HCT116 (cell line): ENCODE results near the gene HPDL. TPM values are rescaled to one million over a fixed set of nuclear protein-coding genes. Genes with fewer than 3 reads are reported as not detected.
A peak's percentile ranks its signal among the peaks of the same experiment; 100 is the strongest.

ENCODE experiments used
- ATAC-seq: fragments of 200-7000 bp; cut with Tn5 transposase; 2 replicates; pipeline ENCODE4 v1.9.1; 2020; ENCODE audit warnings: mild to moderate bottlenecking, moderate library complexity
- Bru-seq: library from RNA; stranded (reverse); fragments of 400-500 nt; gene quantifications from one replicate; lab custom pipeline; 2021; lab: Mats Ljungman, UMichigan
- BruChase-seq, 2 experiments: library from RNA; stranded (reverse); fragments of 400-500 nt; gene quantifications; one replicate each; lab custom pipeline; 2021; lab: Mats Ljungman, UMichigan
- BruUV-seq: library from RNA; stranded (reverse); fragments of 400-500 nt; replicated peaks from 2 replicates; lab custom pipeline; 2021; lab: Mats Ljungman, UMichigan
- CTCF ChIA-PET: fragments of 300-600 bp; sonication (Branson Sonifier 250); formaldehyde crosslinking; loops from one replicate; lab custom pipeline; 2021; ENCODE audit warnings: antibody characterized with exemption; lab: Charles Lee
- POLR2A ChIA-PET: fragments of 300-600, 350-600 bp; sonication (Branson Sonifier 250); formaldehyde crosslinking; loops from one replicate; lab custom pipeline; 2021; ENCODE audit warnings: antibody characterized with exemption; lab: Charles Lee
- RAD21 ChIA-PET, 2 experiments: fragments of 300-600 bp; sonication (Branson Sonifier 250); formaldehyde crosslinking; loops; one replicate each; lab custom pipeline; 2023; ENCODE audit warnings: low total read pairs in 2 of 2; ENCODE audit not compliant: uncharacterized antibody in 2 of 2, unreplicated experiment in 2 of 2, low non-redundant PET in 1 of 2; lab: Charles Lee
- DNase-seq: peaks from one replicate; pipeline ENCODE4 v3.0.0-alpha.2; 2010; ENCODE audit warnings: low read depth, low spot score
- H2AFZ ChIP-seq: fragments of 200-600 bp; shearing (Covaris generic), sonication (generic); 2 replicates; pipeline ENCODE4 v1.6.1; 2017; ENCODE audit warnings: low read depth, mixed run types, mixed read lengths, antibody characterized with exemption, low read length; ENCODE audit not compliant: poor library complexity, severe bottlenecking
- H3K27ac ChIP-seq: 2 replicates; pipeline ENCODE4 v1.5.1; 2012; ENCODE audit warnings: low read depth, low read length
- H3K27me3 ChIP-seq: fragments of 200-600 bp; sonication (generic); 2 replicates; pipeline ENCODE4 v1.6.1; 2016; ENCODE audit warnings: mixed run types, low read length, mixed read lengths; ENCODE audit not compliant: insufficient read depth
- H3K36me3 ChIP-seq, 2 experiments: fragments of 200-500 bp in 1 of 2; fragments of 200-600 bp in 1 of 2; sonication (Bioruptor generic) in 1 of 2; sonication (generic) in 1 of 2; 2 replicates each; pipeline versions ENCODE4 v1.5.1 to v1.6.1; 2014 to 2016; ENCODE audit warnings: low read length in 2 of 2, inconsistent platforms in 1 of 2, mixed read lengths in 1 of 2, mixed run types in 1 of 2; ENCODE audit not compliant: insufficient read depth in 2 of 2, control insufficient read depth in 1 of 2
- H3K4me1 ChIP-seq, 2 experiments: fragments of 200-600 bp in 1 of 2; sonication (generic) in 1 of 2; 2 replicates each; pipeline versions ENCODE4 v1.5.1 to v1.6.1; 2012 to 2017; ENCODE audit warnings: low read length in 2 of 2, inconsistent platforms in 1 of 2, mild to moderate bottlenecking in 1 of 2, mixed read lengths in 1 of 2, mixed run types in 1 of 2, moderate library complexity in 1 of 2; ENCODE audit not compliant: insufficient read depth in 2 of 2, control insufficient read depth in 1 of 2
- H3K4me2 ChIP-seq: fragments of 200-600 bp; sonication (generic); 2 replicates; pipeline ENCODE4 v1.6.1; 2017; ENCODE audit warnings: mixed run types, low read length, mixed read lengths
- H3K4me3 ChIP-seq, 2 experiments: fragments of 200-600 bp in 1 of 2; sonication (generic) in 1 of 2; replicated peaks in 1 of 2; 2 replicates each; pipeline ENCODE4 v1.5.1; 2011 to 2016; ENCODE audit warnings: low read length in 2 of 2, control low read depth in 1 of 2, low read depth in 1 of 2, mild to moderate bottlenecking in 1 of 2, mixed read lengths in 1 of 2, mixed run types in 1 of 2
- H3K79me2 ChIP-seq: fragments of 200-600 bp; sonication (generic); 2 replicates; pipeline ENCODE4 v1.6.1; 2017; ENCODE audit warnings: mild to moderate bottlenecking, mixed run types, low read length, moderate library complexity, mixed read lengths; ENCODE audit not compliant: insufficient read depth
- H3K9ac ChIP-seq: fragments of 200-600 bp; sonication (generic); 2 replicates; pipeline ENCODE4 v1.6.1; 2016; ENCODE audit warnings: low read length, mixed read lengths
- H3K9me2 ChIP-seq: fragments of 200-600 bp; sonication (generic), shearing (Covaris generic); 2 replicates; pipeline ENCODE4 v1.6.1; 2017; ENCODE audit warnings: mixed run types, mild to moderate bottlenecking, moderate library complexity; ENCODE audit not compliant: insufficient read depth
- H3K9me3 ChIP-seq, 2 experiments: fragments of 200-500 bp in 1 of 2; fragments of 200-600 bp in 1 of 2; sonication (Bioruptor generic) in 1 of 2; sonication (generic) in 1 of 2; 2 replicates each; pipeline ENCODE4 v1.6.1; 2014 to 2017; ENCODE audit warnings: low read length in 2 of 2, mixed read lengths in 2 of 2, inconsistent platforms in 1 of 2, low read depth in 1 of 2, mild to moderate bottlenecking in 1 of 2, mixed run types in 1 of 2, moderate library complexity in 1 of 2; ENCODE audit not compliant: control insufficient read depth in 1 of 2, insufficient read depth in 1 of 2
- H4K20me1 ChIP-seq: fragments of 200-600 bp; sonication (generic), shearing (Covaris generic); 2 replicates; pipeline ENCODE4 v1.6.1; 2017; ENCODE audit warnings: mixed run types, mild to moderate bottlenecking, moderate library complexity; ENCODE audit not compliant: insufficient read depth
- CBX3 ChIP-seq: IDR thresholded peaks from 2 replicates; pipeline ENCODE4 v1.6.1; 2012; ENCODE audit warnings: low read depth
- CEBPB ChIP-seq: IDR thresholded peaks from 2 replicates; pipeline ENCODE4 v1.6.1; 2012; ENCODE audit warnings: low read depth
- EGR1 ChIP-seq: IDR thresholded peaks from 2 replicates; pipeline ENCODE4 v1.6.1; 2012; ENCODE audit warnings: low read depth
- ELF1 ChIP-seq: IDR thresholded peaks from 2 replicates; pipeline ENCODE4 v1.6.1; 2012; ENCODE audit warnings: low read depth, borderline replicate concordance
- EZH2 ChIP-seq: fragments of 200-600 bp; sonication (generic); IDR thresholded peaks from 2 replicates; pipeline ENCODE4 v1.6.1; 2017; ENCODE audit warnings: antibody characterized with exemption, mixed run types
- EZH2phosphoT487 ChIP-seq: fragments of 200-600 bp; IDR thresholded peaks from 2 replicates; pipeline ENCODE4 v1.6.1; 2018; ENCODE audit warnings: antibody characterized with exemption, borderline replicate concordance
- FOSL1 ChIP-seq: IDR thresholded peaks from 2 replicates; pipeline ENCODE4 v1.6.1; 2012; ENCODE audit warnings: low read depth
- JUND ChIP-seq: IDR thresholded peaks from 2 replicates; pipeline ENCODE4 v1.6.1; 2012
- POLR2A ChIP-seq: IDR thresholded peaks from 2 replicates; pipeline ENCODE4 v1.7.0; 2011; ENCODE audit warnings: borderline replicate concordance; ENCODE audit not compliant: insufficient read depth, insufficient read length; ENCODE audit errors: extremely low read depth
- RAD21 ChIP-seq: IDR thresholded peaks from 2 replicates; pipeline ENCODE4 v1.6.1; 2012; ENCODE audit warnings: low read depth, mild to moderate bottlenecking
- SIN3A ChIP-seq: IDR thresholded peaks from 2 replicates; pipeline ENCODE4 v1.6.1; 2012; ENCODE audit warnings: low read depth
- SP1 ChIP-seq: IDR thresholded peaks from 2 replicates; pipeline ENCODE4 v1.6.1; 2012; ENCODE audit warnings: low read depth
- SRF ChIP-seq: IDR thresholded peaks from 2 replicates; pipeline ENCODE4 v1.6.1; 2012; ENCODE audit warnings: low read depth
- YY1 ChIP-seq: IDR thresholded peaks from 2 replicates; pipeline ENCODE4 v1.6.1; 2011; ENCODE audit warnings: low read length, low read depth, moderate library complexity, mild to moderate bottlenecking; ENCODE audit not compliant: insufficient replicate concordance; ENCODE audit errors: extremely low read depth
- ZNF274 ChIP-seq: fragments of 200-500 bp; sonication (Bioruptor generic); IDR thresholded peaks from 2 replicates; pipeline ENCODE4 v1.6.1; 2014; ENCODE audit warnings: mild to moderate bottlenecking, low read depth, low read length, inconsistent platforms
- intact Hi-C: fragments of 100-400 bp; cut with micrococcal nuclease; formaldehyde crosslinking; loops from 2 replicates; pipeline ENCODE4 v1.10.0; 2022
- long read RNA-seq: library from polyadenylated mRNA; unstranded; transcript quantifications from one replicate; pipeline ENCODE4 v2.0.0, GENCODE V29; 2021; ENCODE audit not compliant: unreplicated experiment
- polyA plus RNA-seq: library from polyadenylated mRNA; unstranded; fragments of >200 nt; gene quantifications from 2 replicates; pipeline ENCODE4 v1.2.1, GENCODE V29; 2012; ENCODE audit warnings: missing spikeins
- total RNA-seq: library from RNA; stranded (reverse); gene quantifications from one replicate; pipeline ENCODE4 v1.2.1, GENCODE V29; 2021; ENCODE audit not compliant: unreplicated experiment
- TF ChIP-seq, protein P1 (sequence below): IDR thresholded peaks from 2 replicates; pipeline ENCODE4 v1.6.1; 2011; ENCODE audit warnings: mild to moderate bottlenecking, low read length, moderate library complexity; ENCODE audit not compliant: insufficient replicate concordance; ENCODE audit errors: extremely low read depth
- TF ChIP-seq, protein P2 (sequence below), 3 experiments: fragments of 200-600 bp in 1 of 3; sonication (generic) in 1 of 3; IDR thresholded peaks in 2 of 3; conservative IDR thresholded peaks in 1 of 3; 2 replicates each; pipeline ENCODE4 v1.5.1; 2012 to 2017; ENCODE audit warnings: low read depth in 2 of 3, low read length in 2 of 3, antibody characterized with exemption in 1 of 3, borderline replicate concordance in 1 of 3, control low read depth in 1 of 3, mild to moderate bottlenecking in 1 of 3, mixed read lengths in 1 of 3, mixed run types in 1 of 3, moderate library complexity in 1 of 3; ENCODE audit not compliant: insufficient read depth in 1 of 3
- TF ChIP-seq, protein P3 (sequence below): IDR thresholded peaks from 2 replicates; pipeline ENCODE4 v1.6.1; 2012; ENCODE audit warnings: low read depth

The HPDL gene
- total RNA-seq (not detected), Bru-seq, nascent RNA (not detected), BruChase-seq, experiment 1, labeled RNA remaining after a 6-hour chase (not detected), BruChase-seq, experiment 2, labeled RNA remaining after a 2-hour chase (not detected)
- polyA plus RNA-seq, result 0.31 and 0.42 TPM in 2 replicates
- long read RNA-seq, result 0 reads

GRCh38 chr1:45326627-45327623 is at the start of gene HPDL:
TSS of gene HPDL (plus strand) at chr1:45326895. CDS start at chr1:45327149, 254 bp downstream.
- Histone ChIP-seq H3K36me3 (peaks cover 0 to 5% of the 10 kb centered on the region in 2 experiments; a peak in 1 of 4 replicates), H3K9me2 (no peaks in the 10 kb centered on the region), H3K27ac (no peak within 1 kb of the TSS), H3K4me1 (peaks cover 0 to 7% of the 10 kb centered on the region in 2 experiments; a peak in 2 of 4 replicates), H3K4me3 (no peak within 1 kb of the TSS), H3K9ac (no peak within 1 kb of the TSS), H3K4me2 (no peak within 1 kb of the TSS), H3K79me2 (no peaks in the 10 kb centered on the region), H3K9me3 (no peaks in the 10 kb centered on the region), H3K27me3 (no peaks in the 10 kb centered on the region), H4K20me1 (no peaks in the 10 kb centered on the region), H2AFZ (no peak within 1 kb of the TSS)
- ChIA-PET RAD21 (no interaction called here), POLR2A (interaction anchor here (0.6 to 1.3 kb wide), 2 partner anchors 13 to 23 kb away, joined by 3 read pairs; partner anchors contain the start of genes MUTYH and TOE1), CTCF (no interaction called here)
- DNase-seq, result no peak
- 0 out of 2 replicates have a peak, but pooled peaks have one; percentile 18 for ATAC-seq
- BruUV-seq, result no TSS peak
- TF ChIP-seq CBX3 (no peak), FOSL1 (no peak), JUND (no peak), YY1 (no peak), ZNF274 (no peak), EGR1 (no peak), RAD21 (no peak), SIN3A (no peak), POLR2A (no peak), CEBPB (no peak), EZH2phosphoT487 (no peak), EZH2 (no peak), ELF1 (no peak), SRF (no peak), SP1 (no peak)
- TF ChIP-seq, protein P1, sequence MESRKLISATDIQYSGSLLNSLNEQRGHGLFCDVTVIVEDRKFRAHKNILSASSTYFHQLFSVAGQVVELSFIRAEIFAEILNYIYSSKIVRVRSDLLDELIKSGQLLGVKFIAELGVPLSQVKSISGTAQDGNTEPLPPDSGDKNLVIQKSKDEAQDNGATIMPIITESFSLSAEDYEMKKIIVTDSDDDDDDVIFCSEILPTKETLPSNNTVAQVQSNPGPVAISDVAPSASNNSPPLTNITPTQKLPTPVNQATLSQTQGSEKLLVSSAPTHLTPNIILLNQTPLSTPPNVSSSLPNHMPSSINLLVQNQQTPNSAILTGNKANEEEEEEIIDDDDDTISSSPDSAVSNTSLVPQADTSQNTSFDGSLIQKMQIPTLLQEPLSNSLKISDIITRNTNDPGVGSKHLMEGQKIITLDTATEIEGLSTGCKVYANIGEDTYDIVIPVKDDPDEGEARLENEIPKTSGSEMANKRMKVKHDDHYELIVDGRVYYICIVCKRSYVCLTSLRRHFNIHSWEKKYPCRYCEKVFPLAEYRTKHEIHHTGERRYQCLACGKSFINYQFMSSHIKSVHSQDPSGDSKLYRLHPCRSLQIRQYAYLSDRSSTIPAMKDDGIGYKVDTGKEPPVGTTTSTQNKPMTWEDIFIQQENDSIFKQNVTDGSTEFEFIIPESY, result no peak
- TF ChIP-seq, protein P2, sequence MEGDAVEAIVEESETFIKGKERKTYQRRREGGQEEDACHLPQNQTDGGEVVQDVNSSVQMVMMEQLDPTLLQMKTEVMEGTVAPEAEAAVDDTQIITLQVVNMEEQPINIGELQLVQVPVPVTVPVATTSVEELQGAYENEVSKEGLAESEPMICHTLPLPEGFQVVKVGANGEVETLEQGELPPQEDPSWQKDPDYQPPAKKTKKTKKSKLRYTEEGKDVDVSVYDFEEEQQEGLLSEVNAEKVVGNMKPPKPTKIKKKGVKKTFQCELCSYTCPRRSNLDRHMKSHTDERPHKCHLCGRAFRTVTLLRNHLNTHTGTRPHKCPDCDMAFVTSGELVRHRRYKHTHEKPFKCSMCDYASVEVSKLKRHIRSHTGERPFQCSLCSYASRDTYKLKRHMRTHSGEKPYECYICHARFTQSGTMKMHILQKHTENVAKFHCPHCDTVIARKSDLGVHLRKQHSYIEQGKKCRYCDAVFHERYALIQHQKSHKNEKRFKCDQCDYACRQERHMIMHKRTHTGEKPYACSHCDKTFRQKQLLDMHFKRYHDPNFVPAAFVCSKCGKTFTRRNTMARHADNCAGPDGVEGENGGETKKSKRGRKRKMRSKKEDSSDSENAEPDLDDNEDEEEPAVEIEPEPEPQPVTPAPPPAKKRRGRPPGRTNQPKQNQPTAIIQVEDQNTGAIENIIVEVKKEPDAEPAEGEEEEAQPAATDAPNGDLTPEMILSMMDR (IDR thresholded peaks at IDR 0.05 in 2 of 3, conservative IDR thresholded peaks at IDR 0.05 in 1 of 3; ENCODE audit: borderline replicate concordance in 1 of 3, insufficient read depth in 1 of 3, low read depth in 2 of 3, low read length in 2 of 3), result no peak
- TF ChIP-seq, protein P3, sequence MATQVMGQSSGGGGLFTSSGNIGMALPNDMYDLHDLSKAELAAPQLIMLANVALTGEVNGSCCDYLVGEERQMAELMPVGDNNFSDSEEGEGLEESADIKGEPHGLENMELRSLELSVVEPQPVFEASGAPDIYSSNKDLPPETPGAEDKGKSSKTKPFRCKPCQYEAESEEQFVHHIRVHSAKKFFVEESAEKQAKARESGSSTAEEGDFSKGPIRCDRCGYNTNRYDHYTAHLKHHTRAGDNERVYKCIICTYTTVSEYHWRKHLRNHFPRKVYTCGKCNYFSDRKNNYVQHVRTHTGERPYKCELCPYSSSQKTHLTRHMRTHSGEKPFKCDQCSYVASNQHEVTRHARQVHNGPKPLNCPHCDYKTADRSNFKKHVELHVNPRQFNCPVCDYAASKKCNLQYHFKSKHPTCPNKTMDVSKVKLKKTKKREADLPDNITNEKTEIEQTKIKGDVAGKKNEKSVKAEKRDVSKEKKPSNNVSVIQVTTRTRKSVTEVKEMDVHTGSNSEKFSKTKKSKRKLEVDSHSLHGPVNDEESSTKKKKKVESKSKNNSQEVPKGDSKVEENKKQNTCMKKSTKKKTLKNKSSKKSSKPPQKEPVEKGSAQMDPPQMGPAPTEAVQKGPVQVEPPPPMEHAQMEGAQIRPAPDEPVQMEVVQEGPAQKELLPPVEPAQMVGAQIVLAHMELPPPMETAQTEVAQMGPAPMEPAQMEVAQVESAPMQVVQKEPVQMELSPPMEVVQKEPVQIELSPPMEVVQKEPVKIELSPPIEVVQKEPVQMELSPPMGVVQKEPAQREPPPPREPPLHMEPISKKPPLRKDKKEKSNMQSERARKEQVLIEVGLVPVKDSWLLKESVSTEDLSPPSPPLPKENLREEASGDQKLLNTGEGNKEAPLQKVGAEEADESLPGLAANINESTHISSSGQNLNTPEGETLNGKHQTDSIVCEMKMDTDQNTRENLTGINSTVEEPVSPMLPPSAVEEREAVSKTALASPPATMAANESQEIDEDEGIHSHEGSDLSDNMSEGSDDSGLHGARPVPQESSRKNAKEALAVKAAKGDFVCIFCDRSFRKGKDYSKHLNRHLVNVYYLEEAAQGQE, result no peak
- intact Hi-C loops, result no loop called here
